H54 (cell line): ENCODE results near the gene SLC29A3.

Experiments
- DNase-seq: peaks from one replicate; pipeline ENCODE4 v3.0.0; 2011; ENCODE audit warnings: low spot score, mixed read lengths; ENCODE audit not compliant: insufficient read length
- FAIRE-seq: peaks from 3 replicates; lab custom pipeline; 2011; peaks lifted over from hg19 to GRCh38; lab: Jason Lieb, UNC
- POLR2A ChIP-seq: IDR thresholded peaks from 2 replicates; pipeline ENCODE4 v1.6.1; 2011; ENCODE audit warnings: low read depth, mild to moderate bottlenecking, low read length

Gene SLC29A3

GRCh38 chr10:71391701-71392100 lies 72.6 kb downstream of the SLC29A3 start:
- no peak for TF ChIP-seq POLR2A
- DNase-seq = no peak
- no peak for FAIRE-seq

GRCh38 chr10:71392292-71392691 lies 73.2 kb downstream of the SLC29A3 start:
- no peak for TF ChIP-seq POLR2A
- DNase-seq (no peak), FAIRE-seq (no peak)

GRCh38 chr10:71392791-71393781 lies 74.0 kb downstream of the SLC29A3 start:
- TF ChIP-seq POLR2A = no peak
- DNase-seq (no peak), FAIRE-seq (no peak)

- DNase-seq (no peak), FAIRE-seq (no peak)
- no peak for TF ChIP-seq POLR2A
Measured at GRCh38 chr10:71393841-71394475, 74.9 kb downstream of the SLC29A3 start.

GRCh38 chr10:71394926-71395562 lies 76.0 kb downstream of the SLC29A3 start:
- DNase-seq (no peak), FAIRE-seq (no peak)
- TF ChIP-seq POLR2A = no peak

- no peak for FAIRE-seq
- no peak for DNase-seq
- TF ChIP-seq POLR2A = no peak
Measured at GRCh38 chr10:71395621-71396020, 76.6 kb downstream of the SLC29A3 start.

- DNase-seq = no peak
- FAIRE-seq = no peak
- TF ChIP-seq POLR2A = no peak
Measured at GRCh38 chr10:71396084-71396710, 77.1 kb downstream of the SLC29A3 start.

- no peak for TF ChIP-seq POLR2A
- DNase-seq (no peak), FAIRE-seq (no peak)
Measured at GRCh38 chr10:71396711-71397295, 77.7 kb downstream of the SLC29A3 start, which contains the start of gene CDH23. Gene CDH23 (plus strand): TSS chr10:71396920. CDS start chr10:71439832, 42,912 bp downstream.

- TF ChIP-seq POLR2A = no peak
- DNase-seq = no peak
Measured at GRCh38 chr10:71397296-71398212, 78.5 kb downstream of the SLC29A3 start.

GRCh38 chr10:71398976-71399375 lies 79.9 kb downstream of the SLC29A3 start:
- FAIRE-seq (no peak), DNase-seq (no peak)
- no peak for TF ChIP-seq POLR2A

More at GRCh38 chr10:71397296-71398212, 78.5 kb downstream of the SLC29A3 start:
- FAIRE-seq = no peak

GRCh38 chr10:71399946-71400345 lies 80.9 kb downstream of the SLC29A3 start:
- FAIRE-seq = no peak
- no peak for TF ChIP-seq POLR2A
- DNase-seq = no peak

- no peak for FAIRE-seq
- no peak for TF ChIP-seq POLR2A
Measured at GRCh38 chr10:71401056-71401455, 82.0 kb downstream of the SLC29A3 start.

More at GRCh38 chr10:71401056-71401455, 82.0 kb downstream of the SLC29A3 start:
- DNase-seq = no peak
